Activated CD8-positive, alpha-beta T cell treated with anti-CD3 and anti-CD28 coated beads, Interleukin-2, amount 10 ng/mL, durations not matched to agents 7 days and 5 days (primary cell): ENCODE data around the gene ATP1B3. TPM values are rescaled to one million over a fixed set of nuclear protein-coding genes. Genes with fewer than 3 reads are reported as not detected.
"Not testable (repeated sequence)": the region's sequence is repeated elsewhere in the genome, so short reads cannot be mapped to it uniquely, and the experiment has no call there.

Experiments used
- ATAC-seq: fragments of 150-1000 bp; cut with Tn5 transposase; one replicate; pipeline ENCODE4 v1.10.0; 2021; ENCODE audit warnings: moderate library complexity
- CTCF ChIA-PET: fragments of 350-600 bp; sonication (Branson Sonifier 250); formaldehyde crosslinking; loops from one replicate; lab custom pipeline; 2021; ENCODE audit warnings: antibody characterized with exemption; lab: Charles Lee
- POLR2A ChIA-PET: fragments of 350-600 bp; sonication (Branson Sonifier 250); formaldehyde crosslinking; loops from one replicate; lab custom pipeline; 2021; ENCODE audit warnings: antibody characterized with exemption; lab: Charles Lee
- DNase-seq: peaks from one replicate; pipeline ENCODE4 v3.0.0-alpha.2; 2020
- H3K27ac Mint-ChIP-seq: one replicate; pipeline ENCODE4 v1.8.0; 2021; ENCODE audit warnings: mild to moderate bottlenecking, mixed read lengths
- H3K27me3 Mint-ChIP-seq: one replicate; pipeline ENCODE4 v1.8.0; 2021; ENCODE audit warnings: low read depth, mixed read lengths
- H3K36me3 Mint-ChIP-seq: one replicate; pipeline ENCODE4 v1.8.0; 2021; ENCODE audit warnings: low read depth, mixed read lengths
- H3K4me1 Mint-ChIP-seq: one replicate; pipeline ENCODE4 v1.8.0; 2021; ENCODE audit warnings: low read depth, mixed read lengths
- H3K4me3 Mint-ChIP-seq: one replicate; pipeline ENCODE4 v1.8.0; 2021; ENCODE audit warnings: mild to moderate bottlenecking, mixed read lengths
- H3K9me3 Mint-ChIP-seq: one replicate; pipeline ENCODE4 v1.8.0; 2022; ENCODE audit warnings: mixed read lengths; ENCODE audit not compliant: insufficient read depth
- total RNA-seq, 2 experiments: library from RNA; stranded (reverse); gene quantifications; one replicate each; pipeline ENCODE4 v1.2.3, GENCODE V29; 2021

Gene ATP1B3
- total RNA-seq, 2 experiments from 2014 or later: 108 to 122 TPM

DNA sequence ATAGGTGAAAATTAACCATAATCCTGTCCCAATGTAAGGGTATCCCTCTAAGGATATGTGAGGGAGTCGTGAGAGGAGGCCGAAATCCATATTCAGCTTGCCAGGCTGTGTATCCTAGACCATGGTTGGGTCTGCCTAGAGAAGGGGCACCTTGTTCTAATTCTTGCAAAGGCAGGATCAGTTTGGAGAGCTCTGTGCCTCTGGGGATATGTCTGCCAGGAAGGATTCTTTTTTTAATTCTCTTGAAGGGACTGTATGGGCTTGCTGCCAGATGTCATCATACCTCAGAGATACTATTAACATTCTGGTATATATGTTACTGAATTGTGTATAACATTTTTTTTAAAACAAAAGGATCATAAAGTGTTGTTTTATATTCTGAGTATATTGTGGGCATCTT lies 2.4 kb downstream of the ATP1B3 start:
- no peak for ATAC-seq
- peak overlapping the region; percentile 93 for H3K4me3 Mint-ChIP-seq
- ChIA-PET CTCF (interaction anchor here (1.2 to 1.9 kb wide), 4 partner anchors 10 to 419 kb away, joined by 3 to 9 read pairs (median 6); partner anchors contain the start of gene RNF7), POLR2A (no interaction called here)
- peaks cover 33% of the 10 kb centered on the region for H3K36me3 Mint-ChIP-seq
- H3K27ac Mint-ChIP-seq: no peak overlapping the region
- peaks cover 55% of the 10 kb centered on the region for H3K4me1 Mint-ChIP-seq
- DNase-seq: no peak
- no peaks in the 10 kb centered on the region for H3K27me3 Mint-ChIP-seq
- no peaks in the 10 kb centered on the region for H3K9me3 Mint-ChIP-seq

GRCh38 chr3:141881702-141882101 lies 5.3 kb downstream of the ATP1B3 start:
- Mint-ChIP-seq H3K4me3 (no peak overlapping the region), H3K27me3 (no peaks in the 10 kb centered on the region), H3K36me3 (peaks cover 53% of the 10 kb centered on the region), H3K4me1 (peaks cover 51% of the 10 kb centered on the region), H3K9me3 (peaks cover 4% of the 10 kb centered on the region), H3K27ac (no peak overlapping the region)
- no peak for DNase-seq
- ATAC-seq: no peak
- CTCF ChIA-PET: no interaction called here
- POLR2A ChIA-PET: no interaction called here

DNA sequence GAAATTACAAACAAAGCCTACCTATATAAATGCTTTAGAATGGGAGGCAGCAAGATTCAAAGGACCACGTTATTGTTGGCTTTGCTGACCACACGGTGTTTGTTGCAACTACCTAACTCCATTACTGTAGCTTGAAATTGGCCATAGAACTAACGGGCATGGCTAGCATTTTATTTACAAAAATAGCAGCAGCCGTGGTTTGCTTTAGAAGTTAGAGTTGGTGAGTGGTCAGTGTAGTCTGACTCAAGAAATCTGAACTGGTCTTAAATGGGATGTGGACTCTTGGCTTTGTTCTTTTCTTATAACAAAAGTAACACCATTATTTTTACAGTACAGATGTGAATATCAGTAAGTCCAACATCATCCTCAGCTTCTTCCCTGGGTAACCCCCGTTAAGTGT lies 10.6 kb downstream of the ATP1B3 start:
- no peaks in the 10 kb centered on the region for H3K27me3 Mint-ChIP-seq
- ATAC-seq (no peak), DNase-seq (no peak)
- peaks cover 19% of the 10 kb centered on the region for H3K9me3 Mint-ChIP-seq
- H3K27ac Mint-ChIP-seq: no peak overlapping the region
- peaks cover 12% of the 10 kb centered on the region for H3K4me1 Mint-ChIP-seq
- peaks cover 54% of the 10 kb centered on the region for H3K36me3 Mint-ChIP-seq
- ChIA-PET CTCF (interaction anchor here (0.7 to 1.0 kb wide), 2 partner anchors 584 to 641 kb away, joined by 3 read pairs; no protein-coding TSS in a partner anchor), POLR2A (interaction anchor here (0.8 to 1.1 kb wide), 2 partner anchors 10 kb away, joined by 3 to 4 read pairs; partner anchors contain the start of gene ATP1B3)
- H3K4me3 Mint-ChIP-seq: no peak overlapping the region

GRCh38 chr3:141888548-141888947 lies 12.1 kb downstream of the ATP1B3 start:
- DNase-seq, CTCF ChIA-PET, POLR2A ChIA-PET, H3K4me3 Mint-ChIP-seq, H3K27me3 Mint-ChIP-seq, ATAC-seq, H3K27ac Mint-ChIP-seq, H3K4me1 Mint-ChIP-seq: not testable (repeated sequence)
- Mint-ChIP-seq H3K9me3 (peaks cover 19% of the 10 kb centered on the region), H3K36me3 (peaks cover 54% of the 10 kb centered on the region)

- ChIA-PET POLR2A (interaction anchor here (1.4 kb wide), 1 partner anchor 18 kb away, joined by 6 read pairs; the partner anchor contains the start of gene ATP1B3), CTCF (no interaction called here)
- ATAC-seq: no peak
These were observed 18.2 kb downstream of the ATP1B3 start for GRCh38 chr3:141894524-141895176.

GRCh38 chr3:141895731-141896130 lies 19.3 kb downstream of the ATP1B3 start:
- peaks cover 6% of the 10 kb centered on the region for H3K4me1 Mint-ChIP-seq
- DNase-seq: no peak
- H3K27me3 Mint-ChIP-seq: no peaks in the 10 kb centered on the region
- H3K4me3 Mint-ChIP-seq: no peak overlapping the region
- peaks cover 58% of the 10 kb centered on the region for H3K36me3 Mint-ChIP-seq
- CTCF ChIA-PET: no interaction called here
- H3K9me3 Mint-ChIP-seq: peaks cover 23% of the 10 kb centered on the region
- no peak overlapping the region for H3K27ac Mint-ChIP-seq
- ATAC-seq: no peak
- POLR2A ChIA-PET: interaction anchor here (0.6 kb wide), 1 partner anchor 18 kb away, joined by 3 read pairs; no protein-coding TSS in a partner anchor

More at GRCh38 chr3:141894524-141895176, 18.2 kb downstream of the ATP1B3 start:
- H3K27me3 Mint-ChIP-seq: no peaks in the 10 kb centered on the region
- H3K4me3 Mint-ChIP-seq: no peak overlapping the region
- H3K9me3 Mint-ChIP-seq: peaks cover 16% of the 10 kb centered on the region
- no peak overlapping the region for H3K27ac Mint-ChIP-seq
- peaks cover 8% of the 10 kb centered on the region for H3K4me1 Mint-ChIP-seq
- no peak for DNase-seq
- H3K36me3 Mint-ChIP-seq: peaks cover 53% of the 10 kb centered on the region

DNA sequence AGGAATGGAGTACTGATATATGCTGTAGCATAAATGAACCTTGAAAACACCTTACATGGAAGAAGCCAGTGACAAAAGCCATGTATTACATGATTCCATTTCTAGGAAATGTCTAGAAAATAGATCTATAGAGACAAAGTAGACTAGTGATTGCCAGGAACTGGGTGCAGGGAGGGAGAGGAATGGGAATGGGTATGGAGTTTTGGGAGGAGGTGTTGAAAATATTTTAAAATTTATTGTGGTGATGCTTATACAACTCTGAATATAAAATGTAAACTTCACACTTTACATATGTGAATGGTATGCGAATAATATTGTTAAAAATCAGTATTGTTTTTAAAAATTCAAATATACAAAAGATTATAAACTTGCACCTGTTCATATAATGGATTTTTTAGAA lies 22.5 kb downstream of the ATP1B3 start:
- DNase-seq: no peak
- peaks cover 11% of the 10 kb centered on the region for H3K4me1 Mint-ChIP-seq
- H3K4me3 Mint-ChIP-seq: no peak overlapping the region
- H3K9me3 Mint-ChIP-seq: peaks cover 23% of the 10 kb centered on the region
- POLR2A ChIA-PET: no interaction called here
- peaks cover 58% of the 10 kb centered on the region for H3K36me3 Mint-ChIP-seq
- CTCF ChIA-PET: no interaction called here
- no peaks in the 10 kb centered on the region for H3K27me3 Mint-ChIP-seq
- H3K27ac Mint-ChIP-seq: no peak overlapping the region
- no peak for ATAC-seq

- Mint-ChIP-seq H3K27ac (no peak overlapping the region), H3K4me3 (no peak overlapping the region), H3K9me3 (peaks cover 23% of the 10 kb centered on the region), H3K36me3 (peaks cover 62% of the 10 kb centered on the region), H3K4me1 (peaks cover 11% of the 10 kb centered on the region), H3K27me3 (no peaks in the 10 kb centered on the region)
- no peak for DNase-seq
- ChIA-PET CTCF (interaction anchor here (1.2 to 2.4 kb wide), 3 partner anchors 9 to 162 kb away, joined by 3 to 8 read pairs (median 4); no protein-coding TSS in a partner anchor), POLR2A (interaction anchor here (0.5 kb wide), 1 partner anchor 23 kb away, joined by 5 read pairs; no protein-coding TSS in a partner anchor)
- ATAC-seq: no peak
These were observed 23.9 kb downstream of the ATP1B3 start for GRCh38 chr3:141900343-141900742.

DNA sequence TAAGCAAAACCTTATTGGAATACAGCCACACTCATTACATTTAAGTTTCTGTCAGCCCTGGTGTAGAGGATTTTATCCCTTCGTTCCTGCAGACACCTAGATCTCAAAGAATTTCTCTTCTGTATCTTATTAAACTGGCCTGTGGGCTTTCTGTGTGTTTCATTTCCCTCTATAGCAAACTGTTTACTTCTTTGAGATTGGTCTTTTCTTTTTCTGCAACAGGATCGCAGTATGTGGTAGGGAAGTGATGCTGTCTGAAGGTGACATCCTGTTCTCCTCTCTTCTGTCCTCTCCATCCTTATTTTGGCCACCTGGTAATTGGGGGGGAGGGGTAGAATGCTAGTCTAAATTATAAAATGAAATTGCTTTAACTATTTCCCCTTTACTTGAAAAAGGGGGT lies 25.5 kb downstream of the ATP1B3 start:
- POLR2A ChIA-PET: no interaction called here
- Mint-ChIP-seq H3K9me3 (peaks cover 23% of the 10 kb centered on the region), H3K4me1 (peaks cover 9% of the 10 kb centered on the region), H3K27ac (no peak overlapping the region), H3K36me3 (peaks cover 54% of the 10 kb centered on the region), H3K4me3 (no peak overlapping the region), H3K27me3 (no peaks in the 10 kb centered on the region)
- CTCF ChIA-PET: interaction anchor here (2.4 kb wide), 1 partner anchor 11 kb away, joined by 8 read pairs; no protein-coding TSS in a partner anchor
- DNase-seq (no peak), ATAC-seq (no peak)

GRCh38 chr3:141904203-141904602 lies 27.8 kb downstream of the ATP1B3 start:
- Mint-ChIP-seq H3K27ac (no peak overlapping the region), H3K27me3 (no peaks in the 10 kb centered on the region), H3K4me3 (no peak overlapping the region), H3K4me1 (peaks cover 9% of the 10 kb centered on the region), H3K9me3 (peaks cover 9% of the 10 kb centered on the region), H3K36me3 (peaks cover 55% of the 10 kb centered on the region)
- ChIA-PET POLR2A (no interaction called here), CTCF (interaction anchor here (1.2 to 1.3 kb wide), 2 partner anchors 11 to 29 kb away, joined by 3 to 4 read pairs; no protein-coding TSS in a partner anchor)
- no peak for DNase-seq
- no peak for ATAC-seq

DNA sequence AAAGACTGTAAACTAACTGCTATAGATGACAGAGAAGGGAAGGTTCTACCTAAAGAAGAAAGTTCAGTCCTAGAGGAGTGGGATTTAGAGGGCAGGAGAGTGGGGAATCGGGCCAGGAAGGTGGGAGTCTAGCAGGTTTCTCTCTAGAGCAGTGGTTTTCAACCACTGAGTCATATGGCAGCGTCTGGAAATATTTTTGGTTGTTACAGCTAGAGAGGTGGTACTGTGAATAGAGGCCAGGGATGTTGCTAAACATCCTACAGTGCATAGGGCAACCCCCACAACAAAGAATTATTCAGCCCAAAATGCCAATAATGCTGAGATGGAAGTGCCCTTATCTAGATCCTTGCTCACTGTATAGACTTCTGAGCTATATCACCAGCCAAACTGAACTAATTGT lies 28.7 kb downstream of the ATP1B3 start:
- peaks cover 9% of the 10 kb centered on the region for H3K4me1 Mint-ChIP-seq
- H3K36me3 Mint-ChIP-seq: peaks cover 55% of the 10 kb centered on the region
- no peak overlapping the region for H3K27ac Mint-ChIP-seq
- no peaks in the 10 kb centered on the region for H3K27me3 Mint-ChIP-seq
- POLR2A ChIA-PET: no interaction called here
- CTCF ChIA-PET: interaction anchor here (1.2 kb wide), 1 partner anchor 30 kb away, joined by 3 read pairs; no protein-coding TSS in a partner anchor
- H3K4me3 Mint-ChIP-seq: no peak overlapping the region
- H3K9me3 Mint-ChIP-seq: peaks cover 4% of the 10 kb centered on the region
- DNase-seq (no peak), ATAC-seq (no peak)

DNA sequence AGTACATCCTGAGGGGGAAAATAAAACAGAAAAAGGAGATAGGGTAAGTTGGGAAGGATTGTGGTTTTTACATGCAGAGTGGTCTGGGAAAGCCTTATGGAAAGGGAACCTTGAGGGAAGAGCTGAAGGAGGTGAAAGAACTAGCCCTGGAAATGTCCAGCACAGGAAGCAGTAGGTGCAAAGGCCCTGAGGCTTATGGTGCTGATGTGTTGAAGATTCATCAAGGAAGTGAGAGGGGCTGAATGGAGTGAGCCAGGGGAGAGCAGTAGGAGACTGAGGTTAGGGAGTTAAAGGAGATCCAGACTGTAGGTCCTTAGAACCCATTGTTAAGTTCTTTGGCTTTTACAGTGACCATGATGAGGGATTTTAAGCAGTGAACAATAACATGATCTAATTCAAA lies 33.0 kb downstream of the ATP1B3 start:
- DNase-seq: no peak
- Mint-ChIP-seq H3K9me3 (peaks cover 5% of the 10 kb centered on the region), H3K27me3 (no peaks in the 10 kb centered on the region), H3K4me1 (no peaks in the 10 kb centered on the region), H3K27ac (peak overlapping the region; percentile 13), H3K36me3 (peaks cover 65% of the 10 kb centered on the region), H3K4me3 (no peak overlapping the region)
- CTCF ChIA-PET: interaction anchor here (0.6 to 2.6 kb wide), 3 partner anchors 10 to 449 kb away, joined by 3 to 11 read pairs (median 3); no protein-coding TSS in a partner anchor
- POLR2A ChIA-PET: no interaction called here
- no peak for ATAC-seq
